ENCODE results near the gene IQGAP3.
A peak's percentile ranks its signal among the peaks of the same experiment; 100 is the strongest.
"Not testable (repeated sequence)": the region's sequence is repeated elsewhere in the genome, so short reads cannot be mapped to it uniquely, and the experiment has no call there.

Gene IQGAP3

GRCh38 chr1:156593661-156593989 is 21.3 kb upstream of the IQGAP3 start:
- no peak for DNase-seq

- DNase-seq = no peak
Measured at GRCh38 chr1:156592910-156593660, 20.7 kb upstream of the IQGAP3 start.

GRCh38 chr1:156592158-156592909 is 20.0 kb upstream of the IQGAP3 start:
- no peak for DNase-seq

DNA sequence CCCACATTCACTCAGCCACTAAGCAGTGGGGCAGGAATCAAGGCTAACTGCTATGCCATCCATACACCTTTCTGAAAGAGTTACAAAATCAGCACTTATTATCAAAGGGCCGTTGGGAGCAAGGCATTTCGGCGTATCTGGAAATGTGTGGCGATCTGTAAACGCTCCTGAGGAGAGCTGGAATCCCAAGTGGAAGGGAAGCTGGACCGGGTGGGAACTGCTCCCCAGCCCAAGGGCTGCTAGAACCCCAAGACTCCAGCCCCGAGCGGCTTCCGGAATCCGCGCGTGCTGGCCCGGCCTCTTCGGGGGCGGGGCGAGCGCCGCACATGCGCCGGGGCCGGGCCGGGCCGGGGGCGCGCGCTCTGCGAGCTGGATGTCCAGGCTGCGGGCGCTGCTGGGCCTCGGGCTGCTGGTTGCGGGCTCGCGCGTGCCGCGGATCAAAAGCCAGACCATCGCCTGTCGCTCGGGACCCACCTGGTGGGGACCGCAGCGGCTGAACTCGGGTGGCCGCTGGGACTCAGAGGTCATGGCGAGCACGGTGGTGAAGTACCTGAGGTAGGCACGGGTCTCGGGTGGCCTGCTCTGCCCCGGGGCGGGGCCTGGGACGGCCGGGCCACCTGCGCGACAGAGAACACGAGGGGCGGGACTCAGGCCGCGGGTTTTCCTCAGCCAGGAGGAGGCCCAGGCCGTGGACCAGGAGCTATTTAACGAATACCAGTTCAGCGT is 19.2 kb upstream of the IQGAP3 start, which contains the start of gene NAXE:
Gene NAXE (plus strand): TSS at position 345 of the 726 bp plus-strand sequence. CDS start 29 bp downstream, at position 374.
- DNase-seq = peak; percentile 90

DNA sequence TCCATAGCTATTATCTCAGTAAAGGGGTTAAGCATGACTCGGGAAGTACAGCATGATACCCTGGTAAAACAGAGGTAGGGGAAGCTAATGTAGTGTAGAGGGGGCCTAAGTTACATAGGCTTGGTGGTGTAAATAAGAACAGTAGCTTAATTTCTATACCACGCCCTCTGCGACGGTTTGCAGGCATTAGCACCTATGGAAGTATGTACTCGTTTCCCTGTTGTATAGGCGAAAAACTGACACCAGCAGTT is 18.7 kb upstream of the IQGAP3 start:
- no peak for DNase-seq

DNA sequence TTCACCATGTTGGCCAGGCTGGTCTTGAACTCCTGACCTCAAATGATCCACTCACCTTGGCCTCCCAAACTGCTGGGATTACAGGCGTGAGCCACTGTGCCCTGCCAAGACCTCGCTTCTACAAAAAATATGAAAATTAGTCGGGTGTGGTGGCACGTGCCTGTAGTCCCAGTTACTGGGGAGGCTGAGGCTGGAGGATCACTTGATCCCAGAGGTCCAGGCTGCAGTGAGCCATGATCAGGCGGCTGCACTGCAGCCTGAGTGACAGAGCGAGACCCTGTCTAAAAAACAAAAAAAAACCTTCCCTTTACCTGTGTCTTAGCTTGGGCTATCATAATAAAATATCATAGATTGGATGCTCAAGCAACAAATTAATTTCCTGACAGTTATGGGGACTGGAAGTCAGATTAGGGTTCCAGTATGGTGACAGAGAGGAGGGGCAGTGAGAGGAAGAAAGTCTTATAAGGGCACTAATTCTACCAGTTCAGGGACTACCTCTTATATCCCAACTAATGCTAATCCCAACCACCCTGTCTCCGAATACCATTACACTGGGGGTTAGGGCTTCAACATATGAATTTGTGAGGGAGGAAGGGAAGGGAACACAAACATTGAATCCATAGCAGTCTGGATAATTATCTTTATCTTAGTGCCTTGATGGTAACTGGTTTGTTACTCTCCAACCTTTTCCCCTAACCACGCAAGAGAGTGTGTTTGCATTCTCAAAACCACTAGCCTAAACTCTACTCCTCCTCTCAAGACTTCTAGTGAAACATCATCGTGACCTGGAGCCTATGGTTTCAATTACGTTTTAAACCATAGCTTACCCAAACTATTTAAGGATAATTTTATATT is 18.2 kb upstream of the IQGAP3 start:
- DNase-seq = no peak

DNA sequence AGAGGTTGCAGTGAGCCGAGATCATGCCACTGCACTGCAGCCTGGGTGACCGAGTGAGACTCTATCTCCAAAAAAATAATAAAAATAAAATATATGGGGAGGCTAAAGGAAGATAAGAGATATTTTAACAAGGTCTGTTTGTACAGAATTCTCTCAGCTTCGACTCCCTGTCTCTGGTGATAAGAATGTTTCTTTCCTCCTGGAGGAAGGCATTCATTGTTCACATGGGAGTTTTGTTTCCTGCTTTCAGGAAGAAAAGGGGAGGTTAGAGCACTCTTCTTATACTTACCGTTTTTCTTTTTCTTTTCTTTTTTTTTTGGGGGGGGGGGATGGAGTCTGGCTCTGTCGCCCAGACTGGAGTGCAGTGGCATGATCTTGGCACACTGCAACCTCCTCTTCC is 17.2 kb upstream of the IQGAP3 start:
- no peak for DNase-seq

GRCh38 chr1:156587927-156588326 is 15.6 kb upstream of the IQGAP3 start:
- not testable (repeated sequence) for DNase-seq

- DNase-seq = no peak
Measured at GRCh38 chr1:156586892-156587477, 14.6 kb upstream of the IQGAP3 start.

DNA sequence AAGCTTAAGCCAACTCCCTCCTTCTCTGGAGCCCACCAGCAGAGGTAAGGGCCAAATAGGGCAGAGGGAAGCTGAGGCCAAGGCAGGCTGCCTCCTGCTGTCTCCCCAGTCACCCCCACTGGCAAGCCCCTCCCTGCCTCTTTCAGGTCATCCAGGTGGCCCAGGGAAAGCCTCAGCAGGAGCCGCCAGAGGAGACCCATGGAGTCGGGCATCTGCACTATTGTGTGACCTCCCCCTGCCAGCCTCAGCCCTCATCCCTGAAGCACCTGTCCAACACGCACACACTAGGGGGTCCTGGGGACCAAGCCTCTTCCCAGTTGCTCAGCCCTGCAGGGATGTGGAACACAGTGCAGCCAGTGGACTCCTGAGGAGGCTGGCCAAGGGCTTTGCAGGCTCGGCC is 14.0 kb upstream of the IQGAP3 start:
- DNase-seq = no peak

GRCh38 chr1:156584813-156585212 is 12.4 kb upstream of the IQGAP3 start:
- no peak for DNase-seq

DNA sequence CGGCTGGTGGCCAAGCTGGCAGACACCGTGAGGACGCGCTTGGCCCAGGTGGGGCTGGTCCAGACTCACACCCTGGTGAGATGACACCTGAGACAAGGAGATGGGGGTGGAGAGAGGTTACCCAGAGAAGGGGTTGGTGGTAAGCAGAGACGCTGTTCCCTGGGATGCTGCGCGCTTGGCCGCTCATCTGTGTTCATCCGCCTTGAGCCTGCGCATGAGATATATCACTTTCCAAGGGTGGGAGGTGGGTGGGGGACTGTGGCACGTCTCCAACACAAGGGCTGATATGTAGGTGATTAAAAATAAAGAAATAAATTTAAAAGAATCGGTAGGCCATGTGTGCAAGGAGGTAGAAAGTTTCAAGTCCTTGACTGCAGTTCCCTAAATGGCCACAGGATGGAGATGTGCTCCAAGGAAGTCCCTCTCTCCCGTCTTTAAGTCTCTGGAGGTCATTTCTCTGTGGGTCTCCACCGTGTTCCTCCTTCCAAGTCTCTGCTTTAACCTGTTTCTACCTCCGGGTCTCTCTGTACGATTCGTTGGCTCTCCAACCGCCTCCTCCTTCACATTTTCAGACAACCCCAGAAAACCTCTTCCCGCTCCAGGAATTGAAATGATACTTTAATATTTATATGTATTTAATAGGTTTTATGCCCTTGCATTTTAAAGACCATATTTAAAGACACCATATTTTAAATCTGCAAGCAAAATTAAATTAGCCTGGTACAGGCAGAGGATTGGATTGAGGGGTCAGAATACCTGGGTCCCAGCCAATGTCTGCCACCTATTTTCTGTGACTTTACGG is 11.7 kb upstream of the IQGAP3 start:
- DNase-seq = peak; percentile 84

DNA sequence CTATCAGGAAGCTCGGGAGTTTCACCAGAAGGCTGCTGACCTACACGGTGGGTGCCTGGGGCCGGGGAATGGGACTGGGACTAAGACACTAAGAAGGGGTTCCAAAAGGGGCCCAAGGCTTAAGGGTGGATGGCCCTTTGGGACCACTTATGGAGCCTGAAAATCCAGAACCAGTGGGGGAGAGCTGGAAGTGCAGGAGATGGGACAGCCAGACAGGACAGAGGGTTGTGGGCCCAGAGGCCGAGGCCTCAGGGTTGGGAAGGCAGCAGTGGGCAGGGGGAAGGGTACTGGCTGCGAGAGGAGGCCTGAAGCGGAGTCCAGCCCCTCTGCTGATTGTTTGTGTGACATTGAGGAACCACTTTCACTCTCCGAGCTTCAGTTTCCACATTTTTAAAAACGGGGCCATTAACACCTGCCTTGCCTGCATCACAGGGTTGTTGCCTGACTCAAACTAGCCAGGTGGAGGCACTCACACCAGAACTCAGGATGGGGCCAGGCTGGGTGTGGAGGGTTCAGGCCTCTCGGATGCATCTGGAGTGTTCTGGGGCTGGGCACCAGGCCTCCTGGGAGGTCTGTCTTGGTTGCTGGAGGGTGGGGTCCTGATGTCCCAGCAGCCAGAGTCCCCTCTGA is 10.1 kb upstream of the IQGAP3 start:
- DNase-seq = peak; percentile 76

DNA sequence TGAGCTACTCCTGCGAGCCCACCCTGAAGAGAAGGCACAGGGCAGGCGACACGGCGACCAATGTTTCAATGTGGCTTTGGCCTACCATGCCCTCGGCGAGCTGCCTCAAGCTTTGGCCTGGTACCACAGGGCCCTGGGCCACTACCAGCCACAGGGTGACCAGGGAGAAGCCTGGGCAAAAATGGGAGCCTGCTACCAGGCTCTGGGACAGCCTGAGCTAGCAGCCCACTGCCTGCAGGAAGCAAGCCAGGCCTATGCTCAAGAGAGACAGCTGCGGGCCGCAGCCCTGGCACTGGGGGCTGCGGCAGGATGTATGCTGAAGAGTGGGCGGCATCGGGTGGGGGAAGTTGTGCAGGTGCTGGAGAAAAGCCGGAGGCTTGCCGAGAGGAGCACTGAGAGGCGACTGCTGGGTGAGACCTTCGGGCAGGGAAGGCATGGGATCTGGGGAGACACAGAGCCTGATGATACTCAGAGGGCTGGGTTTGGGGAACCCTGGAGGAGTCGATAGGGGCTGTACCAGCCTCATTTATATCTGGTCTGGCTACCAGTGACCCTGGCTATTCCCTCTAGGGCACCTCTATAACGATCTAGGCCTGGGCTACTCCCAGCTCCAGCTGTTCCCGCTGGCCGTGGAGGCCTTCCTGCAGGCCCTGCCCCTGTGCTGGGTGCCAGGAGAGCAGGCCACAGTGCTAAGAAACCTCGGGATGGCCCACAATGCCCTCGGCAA is 9.5 kb upstream of the IQGAP3 start:
- DNase-seq = peak; percentile 85

- DNase-seq = no peak
Measured at GRCh38 chr1:156579472-156579871, 7.1 kb upstream of the IQGAP3 start, which contains the start of gene TTC24. TSS of gene TTC24 (plus strand) at chr1:156579723. CDS start at chr1:156581365, 1,642 bp downstream.

- no peak for DNase-seq
Measured at GRCh38 chr1:156578055-156578454, 5.7 kb upstream of the IQGAP3 start.

DNA sequence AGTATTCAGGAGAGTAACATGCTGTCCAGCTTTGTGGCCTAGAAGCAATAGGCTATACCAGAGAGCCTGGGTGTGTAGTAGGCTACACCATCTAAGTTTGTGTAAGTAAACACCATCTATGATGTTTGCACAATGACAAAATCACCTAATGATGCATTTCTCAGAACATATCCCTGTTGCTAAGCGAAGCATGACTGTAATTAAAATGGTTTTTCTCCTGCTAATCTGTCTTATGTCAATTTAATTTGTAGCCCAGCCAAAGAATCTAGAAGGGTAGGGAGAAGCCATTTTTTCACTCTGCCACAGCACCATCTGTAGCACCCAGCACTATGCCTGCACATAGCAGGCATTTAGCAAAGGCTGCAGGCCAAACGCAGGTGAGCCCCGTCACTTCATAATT is 5.2 kb upstream of the IQGAP3 start:
- no peak for DNase-seq

GRCh38 chr1:156574039-156574633 is 1.8 kb upstream of the IQGAP3 start:
- DNase-seq = no peak

DNA sequence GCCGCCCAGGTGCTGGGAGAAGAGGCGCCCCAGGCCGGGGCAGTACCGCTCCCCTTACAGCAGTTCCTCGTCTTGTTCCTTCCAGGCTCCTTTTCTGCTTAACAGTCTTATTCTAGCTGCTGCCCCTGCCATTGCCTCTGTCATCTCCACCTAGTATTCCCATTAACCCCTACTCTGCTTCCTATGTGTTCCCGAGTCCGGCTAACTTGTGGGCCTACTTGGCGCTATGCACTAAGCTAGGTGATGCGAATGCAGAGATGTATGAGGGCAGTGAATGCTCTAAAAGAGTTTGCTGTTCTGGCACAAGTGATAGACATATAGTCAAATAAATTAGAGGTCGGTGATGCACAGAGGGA is 276 bp upstream of the IQGAP3 start:
- DNase-seq = no peak

DNA sequence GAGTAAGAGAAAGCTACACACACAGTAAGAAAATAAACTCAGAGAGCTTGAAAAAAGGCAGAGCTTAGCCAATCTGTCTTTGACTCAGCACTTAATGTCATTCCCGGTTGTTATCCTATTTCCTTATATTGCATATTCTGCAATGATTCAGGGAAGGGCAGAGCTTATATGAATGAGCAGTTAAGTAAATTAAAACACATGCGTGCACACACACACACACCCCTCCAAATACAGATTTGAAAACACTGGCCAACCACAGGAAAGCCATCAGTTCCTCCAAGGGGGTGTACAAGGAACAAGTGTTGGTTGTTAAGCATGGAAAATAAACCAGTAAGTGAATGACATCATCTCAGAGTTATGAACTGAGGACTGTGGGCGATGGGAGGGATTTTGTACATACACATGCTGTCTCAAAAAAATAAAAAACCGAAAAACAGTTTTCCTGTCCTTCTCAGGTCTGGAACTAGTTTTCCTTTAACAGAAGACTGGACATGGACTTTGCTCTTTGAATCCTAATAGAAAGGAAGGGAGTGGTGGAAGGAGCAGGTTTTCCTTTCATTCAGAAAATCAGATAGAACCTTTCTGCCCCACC is 1.0 kb downstream of the IQGAP3 start:
- DNase-seq = no peak
